ENCODE data around the gene ABCC4. TPM values are rescaled to one million over a fixed set of nuclear protein-coding genes. Genes with fewer than 3 reads are reported as not detected.
A peak's percentile ranks its signal among the peaks of the same experiment; 100 is the strongest.
"Not testable (repeated sequence)": the region's sequence is repeated elsewhere in the genome, so short reads cannot be mapped to it uniquely, and the experiment has no call there.

ABCC4 gene
- total and polyA plus RNA-seq, 2 donors (not counting 1 experiment from before 2014, with no cell fraction given) = 35.2 to 98.8 TPM

DNA sequence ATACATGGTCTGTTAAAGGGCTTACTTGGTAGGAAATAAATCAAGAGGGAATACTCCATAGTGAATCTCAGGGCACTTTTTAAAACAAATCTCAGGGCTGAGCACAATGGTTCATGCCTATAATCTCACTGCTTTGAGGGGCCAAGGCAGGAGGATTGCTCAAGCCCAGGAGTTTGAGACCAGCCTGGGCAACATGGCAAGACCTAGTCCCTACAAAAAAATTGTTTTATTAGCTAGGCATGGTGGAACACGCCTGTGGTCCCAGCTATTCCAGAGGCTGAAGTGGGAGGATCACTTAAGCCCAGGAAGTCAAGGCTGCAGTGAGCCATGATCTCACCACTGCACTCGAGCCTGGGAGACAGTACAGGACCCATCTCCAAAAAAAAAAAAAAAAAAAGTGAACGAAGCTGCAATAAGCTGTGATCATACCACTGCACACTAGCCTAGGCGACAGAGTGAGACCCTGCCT lies 25.2 kb downstream of the ABCC4 start:
- no peak overlapping the region for H2AFZ ChIP-seq (ENCODE audit: low read length)
- H3K4me1 ChIP-seq (ENCODE audit: control insufficient read depth, extremely low read depth, insufficient read depth, low read length) = peaks cover 18% of the 10 kb centered on the region
- peak overlapping the region; percentile 44 for H3K27ac ChIP-seq (ENCODE audit: insufficient read depth, low read length)
- H3K4me2 ChIP-seq (ENCODE audit: extremely low read depth, insufficient read depth, low read length) = peak overlapping the region; percentile 18
- H3K79me2 ChIP-seq (ENCODE audit: control insufficient read depth, insufficient read depth, low read length) = peaks cover 51% of the 10 kb centered on the region
- no peak overlapping the region for H3K9ac ChIP-seq (ENCODE audit: insufficient read depth, low read length)
- DNase-seq (ENCODE audit: low read depth in 2 of 2) = no peak
- no peaks in the 10 kb centered on the region for H3K9me3 ChIP-seq (ENCODE audit: control insufficient read depth, insufficient read depth, low read depth, low read length)
- H3K27me3 ChIP-seq (ENCODE audit: control insufficient read depth, insufficient read depth, low read length) = no peaks in the 10 kb centered on the region
- TF ChIP-seq EZH2 (IDR thresholded peaks at IDR 0.05; ENCODE audit: low read length, missing control alignments) (no peak), CTCF (conservative IDR thresholded peaks at IDR 0.05 in 1 of 2, IDR thresholded peaks at IDR 0.05 in 1 of 2; ENCODE audit: low read depth in 1 of 2, low read length in 2 of 2) (no peak)
- H3K36me3 ChIP-seq (ENCODE audit: control insufficient read depth, insufficient read depth, low read length) = no peaks in the 10 kb centered on the region
- H4K20me1 ChIP-seq (ENCODE audit: control insufficient read depth, extremely low read depth, insufficient read depth, low read length) = no peaks in the 10 kb centered on the region
- H3K4me3 ChIP-seq (replicated peaks in 1 of 4; ENCODE audit: control extremely low read depth in 1 of 4, insufficient read depth in 1 of 4, low read depth in 3 of 4, low read length in 4 of 4) = no peak overlapping the region

- Histone ChIP-seq H3K4me2 (ENCODE audit: extremely low read depth, insufficient read depth, low read length) (peak overlapping the region; percentile 18), H3K9ac (ENCODE audit: insufficient read depth, low read length) (no peak overlapping the region), H3K27ac (ENCODE audit: insufficient read depth, low read length) (peak overlapping the region; percentile 51), H4K20me1 (ENCODE audit: control insufficient read depth, extremely low read depth, insufficient read depth, low read length) (no peaks in the 10 kb centered on the region), H3K4me3 (replicated peaks in 1 of 4; ENCODE audit: control extremely low read depth in 1 of 4, insufficient read depth in 1 of 4, low read depth in 3 of 4, low read length in 4 of 4) (no peak overlapping the region), H3K4me1 (ENCODE audit: control insufficient read depth, extremely low read depth, insufficient read depth, low read length) (peaks cover 23% of the 10 kb centered on the region), H3K36me3 (ENCODE audit: control insufficient read depth, insufficient read depth, low read length) (no peaks in the 10 kb centered on the region), H3K27me3 (ENCODE audit: control insufficient read depth, insufficient read depth, low read length) (no peaks in the 10 kb centered on the region), H3K9me3 (ENCODE audit: control insufficient read depth, insufficient read depth, low read depth, low read length) (no peaks in the 10 kb centered on the region), H3K79me2 (ENCODE audit: control insufficient read depth, insufficient read depth, low read length) (peaks cover 52% of the 10 kb centered on the region), H2AFZ (ENCODE audit: low read length) (no peak overlapping the region)
- TF ChIP-seq CTCF (conservative IDR thresholded peaks at IDR 0.05 in 1 of 2, IDR thresholded peaks at IDR 0.05 in 1 of 2; ENCODE audit: low read depth in 1 of 2, low read length in 2 of 2) (no peak), EZH2 (IDR thresholded peaks at IDR 0.05; ENCODE audit: low read length, missing control alignments) (no peak)
- peak; percentile 65 to 67 for DNase-seq (ENCODE audit: low read depth in 2 of 2)
These were observed 25.8 kb downstream of the ABCC4 start for GRCh38 chr13:95275322-95276036.

DNA sequence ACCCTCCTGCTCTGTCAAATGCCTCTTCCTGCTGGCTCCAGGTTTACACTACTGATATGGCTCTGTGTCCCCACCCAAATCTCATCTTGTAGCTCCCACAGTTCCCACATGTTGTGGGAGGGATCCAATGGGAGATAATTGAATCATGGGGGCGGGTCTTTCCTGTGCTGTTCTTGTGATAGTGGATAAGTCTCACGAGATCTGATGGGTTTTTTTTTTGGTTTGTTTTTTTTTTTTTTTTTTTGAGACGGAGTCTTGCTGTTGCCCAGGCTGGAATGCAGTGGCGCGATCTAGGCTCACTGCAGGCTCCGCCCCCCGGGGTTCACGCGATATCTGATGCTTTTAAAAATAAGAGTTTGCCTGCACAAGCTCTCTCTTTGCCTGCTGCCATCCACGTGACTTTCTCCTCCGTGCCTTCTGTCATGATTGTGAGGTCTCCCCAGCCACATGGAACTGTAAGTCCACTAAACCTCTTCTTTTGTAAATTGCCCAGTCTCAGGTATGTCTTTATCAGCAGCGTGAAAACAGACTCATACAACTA lies 27.6 kb downstream of the ABCC4 start:
- Histone ChIP-seq H3K27ac (ENCODE audit: insufficient read depth, low read length) (peak overlapping the region; percentile 60), H3K4me1 (ENCODE audit: control insufficient read depth, extremely low read depth, insufficient read depth, low read length) (peaks cover 32% of the 10 kb centered on the region), H3K79me2 (ENCODE audit: control insufficient read depth, insufficient read depth, low read length) (peaks cover 48% of the 10 kb centered on the region)
- not testable (repeated sequence) for DNase-seq (ENCODE audit: low read depth in 2 of 2); H3K4me2 ChIP-seq (ENCODE audit: extremely low read depth, insufficient read depth, low read length); H3K27me3 ChIP-seq (ENCODE audit: control insufficient read depth, insufficient read depth, low read length); H2AFZ ChIP-seq (ENCODE audit: low read length); H3K4me3 ChIP-seq (replicated peaks in 1 of 4; ENCODE audit: control extremely low read depth in 1 of 4, insufficient read depth in 1 of 4, low read depth in 3 of 4, low read length in 4 of 4); H4K20me1 ChIP-seq (ENCODE audit: control insufficient read depth, extremely low read depth, insufficient read depth, low read length); H3K9me3 ChIP-seq (ENCODE audit: control insufficient read depth, insufficient read depth, low read depth, low read length); H3K36me3 ChIP-seq (ENCODE audit: control insufficient read depth, insufficient read depth, low read length); H3K9ac ChIP-seq (ENCODE audit: insufficient read depth, low read length)

DNA sequence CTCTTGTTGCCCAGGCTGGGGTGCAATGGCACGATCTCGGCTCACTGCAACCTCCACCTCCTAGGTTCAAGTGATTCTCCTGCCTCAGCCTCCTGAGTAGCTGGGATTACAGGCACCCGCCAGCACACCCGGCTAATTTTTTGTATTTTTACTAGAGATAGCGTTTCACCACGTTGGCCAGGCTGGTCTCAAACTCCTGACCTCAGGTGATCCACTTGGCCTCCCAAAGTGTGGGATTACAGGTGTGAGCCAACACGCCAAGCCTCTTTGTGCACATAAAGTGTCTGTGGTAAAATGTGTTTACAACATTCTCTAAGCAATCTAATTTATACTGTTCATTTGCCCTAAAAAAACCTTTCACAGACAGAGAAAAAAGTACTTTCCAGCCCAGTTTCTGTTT lies 29.2 kb downstream of the ABCC4 start:
- peak overlapping the region; percentile 84 for H3K27ac ChIP-seq (ENCODE audit: insufficient read depth, low read length)
- peak overlapping the region; percentile 59 for H3K4me2 ChIP-seq (ENCODE audit: extremely low read depth, insufficient read depth, low read length)
- H3K9ac ChIP-seq (ENCODE audit: insufficient read depth, low read length); H3K9me3 ChIP-seq (ENCODE audit: control insufficient read depth, insufficient read depth, low read depth, low read length); DNase-seq (ENCODE audit: low read depth in 2 of 2); H3K27me3 ChIP-seq (ENCODE audit: control insufficient read depth, insufficient read depth, low read length); H4K20me1 ChIP-seq (ENCODE audit: control insufficient read depth, extremely low read depth, insufficient read depth, low read length); H3K4me3 ChIP-seq (replicated peaks in 1 of 4; ENCODE audit: control extremely low read depth in 1 of 4, insufficient read depth in 1 of 4, low read depth in 3 of 4, low read length in 4 of 4); H2AFZ ChIP-seq (ENCODE audit: low read length); H3K36me3 ChIP-seq (ENCODE audit: control insufficient read depth, insufficient read depth, low read length): not testable (repeated sequence)
- peaks cover 43% of the 10 kb centered on the region for H3K4me1 ChIP-seq (ENCODE audit: control insufficient read depth, extremely low read depth, insufficient read depth, low read length)
- peaks cover 35% of the 10 kb centered on the region for H3K79me2 ChIP-seq (ENCODE audit: control insufficient read depth, insufficient read depth, low read length)
